DND-41 (cell line): ENCODE results near the gene CARMIL3.
"Not testable (repeated sequence)": the region's sequence is repeated elsewhere in the genome, so short reads cannot be mapped to it uniquely, and the experiment has no call there.

Experiments
- ATAC-seq: fragments of 200-7000 bp; cut with Tn5 transposase; 3 replicates; pipeline ENCODE4 v1.9.1; 2021; ENCODE audit warnings: low read depth; ENCODE audit not compliant: insufficient read depth
- DNase-seq: peaks from one replicate; pipeline ENCODE4 v3.0.0-alpha.2; 2020
- H2AFZ ChIP-seq: 2 replicates; pipeline ENCODE4 v1.6.0; 2012; ENCODE audit warnings: low read depth, low read length
- H3K27ac ChIP-seq: 2 replicates; pipeline ENCODE4 v1.5.1; 2012; ENCODE audit warnings: low read length, inconsistent platforms
- H3K27me3 ChIP-seq: fragments of 200-600 bp; sonication (generic); 2 replicates; pipeline ENCODE4 v1.6.0; 2012; ENCODE audit warnings: low read length, mild to moderate bottlenecking, inconsistent platforms; ENCODE audit not compliant: insufficient read depth, poor library complexity
- H3K36me3 ChIP-seq: 2 replicates; pipeline ENCODE4 v1.5.1; 2012; ENCODE audit warnings: low read length, inconsistent platforms; ENCODE audit not compliant: insufficient read depth
- H3K4me1 ChIP-seq: 2 replicates; pipeline ENCODE4 v1.5.1; 2012; ENCODE audit warnings: mild to moderate bottlenecking, low read length; ENCODE audit not compliant: insufficient read depth
- H3K4me2 ChIP-seq: 2 replicates; pipeline ENCODE4 v1.6.0; 2012; ENCODE audit warnings: mild to moderate bottlenecking, moderate library complexity, low read length, inconsistent platforms; ENCODE audit not compliant: insufficient read depth
- H3K4me3 ChIP-seq, 2 experiments: fragments of 200-600 bp in 1 of 2; shearing (Covaris generic) in 1 of 2; 2 replicates each; pipeline ENCODE4 v1.5.1; 2012 to 2016; ENCODE audit warnings: inconsistent platforms in 2 of 2, low read length in 2 of 2, mild to moderate bottlenecking in 2 of 2, low read depth in 1 of 2, moderate library complexity in 1 of 2
- H3K79me2 ChIP-seq: 2 replicates; pipeline ENCODE4 v1.6.0; 2012; ENCODE audit warnings: low read length, inconsistent platforms; ENCODE audit not compliant: insufficient read depth
- H3K9ac ChIP-seq: 2 replicates; pipeline ENCODE4 v1.6.0; 2012; ENCODE audit warnings: low read depth, mild to moderate bottlenecking, inconsistent platforms, low read length, moderate library complexity
- H3K9me3 ChIP-seq: 2 replicates; pipeline ENCODE4 v1.5.1; 2012; ENCODE audit warnings: low read length, moderate library complexity, mild to moderate bottlenecking, inconsistent platforms; ENCODE audit not compliant: insufficient read depth, severe bottlenecking
- H4K20me1 ChIP-seq: 2 replicates; pipeline ENCODE4 v1.6.0; 2012; ENCODE audit warnings: low read length; ENCODE audit not compliant: insufficient read depth
- EZH2 ChIP-seq: IDR thresholded peaks from 3 replicates; pipeline ENCODE4 v1.6.1; 2012; ENCODE audit warnings: borderline replicate concordance, low read depth, mild to moderate bottlenecking, moderate library complexity, low read length, inconsistent platforms; ENCODE audit not compliant: severe bottlenecking
- TF ChIP-seq, protein P1 (sequence below): IDR thresholded peaks from 2 replicates; pipeline ENCODE4 v1.5.1; 2012; ENCODE audit warnings: borderline replicate concordance, low read length, moderate library complexity, mild to moderate bottlenecking; ENCODE audit not compliant: poor library complexity, severe bottlenecking; ENCODE audit errors: extremely low read depth

The CARMIL3 gene

DNA sequence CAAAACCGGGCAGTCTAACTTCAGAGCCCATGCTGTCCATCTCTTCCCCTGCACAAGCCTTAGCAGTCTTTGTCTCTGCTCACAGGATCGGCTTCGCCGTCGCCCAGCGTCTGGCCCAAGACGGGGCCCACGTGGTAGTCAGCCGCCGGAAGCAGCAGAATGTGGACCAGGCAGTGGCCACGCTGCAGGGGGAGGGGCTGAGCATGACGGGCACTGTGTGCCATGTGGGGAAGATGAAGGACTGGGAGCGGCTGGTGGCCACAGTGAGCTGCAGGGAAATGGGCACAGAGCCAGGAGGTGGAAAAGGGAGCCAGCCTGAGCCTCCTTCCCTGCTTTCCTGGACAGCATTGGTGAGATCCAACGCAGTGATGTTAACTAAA, 14.2 kb upstream of the CARMIL3 start:
- ATAC-seq: no peak

DNA sequence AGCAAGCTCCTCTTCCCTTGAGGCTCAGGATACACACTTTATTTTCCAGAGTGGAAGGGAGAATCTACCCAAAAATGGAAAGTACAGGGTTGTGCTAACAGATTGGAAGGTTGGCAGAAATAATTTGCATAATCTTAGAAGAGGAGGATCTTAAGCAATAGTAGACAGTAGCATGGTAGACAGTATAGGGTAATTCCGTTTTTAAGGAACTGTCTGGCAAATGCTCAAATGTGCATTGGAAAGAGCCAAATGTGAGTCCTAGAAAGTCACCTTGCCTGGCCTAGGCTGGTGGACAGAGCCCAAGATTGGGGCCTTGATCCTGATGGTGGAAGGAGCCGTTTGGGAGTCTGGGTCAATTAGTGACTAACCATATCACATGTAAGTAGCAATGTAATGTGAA, 13.1 kb upstream of the CARMIL3 start:
- no peaks in the 10 kb centered on the region for H3K9me3 ChIP-seq
- H4K20me1 ChIP-seq: no peaks in the 10 kb centered on the region
- H2AFZ ChIP-seq: no peak overlapping the region
- H3K4me2 ChIP-seq: no peak overlapping the region
- H3K79me2 ChIP-seq: no peaks in the 10 kb centered on the region
- TF ChIP-seq, protein P1, sequence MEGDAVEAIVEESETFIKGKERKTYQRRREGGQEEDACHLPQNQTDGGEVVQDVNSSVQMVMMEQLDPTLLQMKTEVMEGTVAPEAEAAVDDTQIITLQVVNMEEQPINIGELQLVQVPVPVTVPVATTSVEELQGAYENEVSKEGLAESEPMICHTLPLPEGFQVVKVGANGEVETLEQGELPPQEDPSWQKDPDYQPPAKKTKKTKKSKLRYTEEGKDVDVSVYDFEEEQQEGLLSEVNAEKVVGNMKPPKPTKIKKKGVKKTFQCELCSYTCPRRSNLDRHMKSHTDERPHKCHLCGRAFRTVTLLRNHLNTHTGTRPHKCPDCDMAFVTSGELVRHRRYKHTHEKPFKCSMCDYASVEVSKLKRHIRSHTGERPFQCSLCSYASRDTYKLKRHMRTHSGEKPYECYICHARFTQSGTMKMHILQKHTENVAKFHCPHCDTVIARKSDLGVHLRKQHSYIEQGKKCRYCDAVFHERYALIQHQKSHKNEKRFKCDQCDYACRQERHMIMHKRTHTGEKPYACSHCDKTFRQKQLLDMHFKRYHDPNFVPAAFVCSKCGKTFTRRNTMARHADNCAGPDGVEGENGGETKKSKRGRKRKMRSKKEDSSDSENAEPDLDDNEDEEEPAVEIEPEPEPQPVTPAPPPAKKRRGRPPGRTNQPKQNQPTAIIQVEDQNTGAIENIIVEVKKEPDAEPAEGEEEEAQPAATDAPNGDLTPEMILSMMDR: no peak
- no peak overlapping the region for H3K27ac ChIP-seq
- H3K4me1 ChIP-seq: peaks cover 21% of the 10 kb centered on the region
- H3K36me3 ChIP-seq: no peaks in the 10 kb centered on the region
- ATAC-seq (no peak), DNase-seq (no peak)
- H3K9ac ChIP-seq: no peak overlapping the region
- no peaks in the 10 kb centered on the region for H3K27me3 ChIP-seq
- H3K4me3 ChIP-seq: no peak overlapping the region

More for the DNA sequence above, 14.2 kb upstream of the CARMIL3 start:
- no peak for DNase-seq
- H3K9me3 ChIP-seq: peaks cover 2% of the 10 kb centered on the region
- H3K4me1 ChIP-seq: peaks cover 21% of the 10 kb centered on the region
- no peak overlapping the region for H3K4me3 ChIP-seq
- H3K4me2 ChIP-seq: no peak overlapping the region
- H2AFZ ChIP-seq: no peak overlapping the region
- no peaks in the 10 kb centered on the region for H3K27me3 ChIP-seq
- H3K36me3 ChIP-seq: no peaks in the 10 kb centered on the region
- no peak overlapping the region for H3K27ac ChIP-seq
- no peaks in the 10 kb centered on the region for H3K79me2 ChIP-seq
- no peak overlapping the region for H3K9ac ChIP-seq
- H4K20me1 ChIP-seq: no peaks in the 10 kb centered on the region
- TF ChIP-seq, protein P1: no peak
- TF ChIP-seq EZH2: no peak

DNA sequence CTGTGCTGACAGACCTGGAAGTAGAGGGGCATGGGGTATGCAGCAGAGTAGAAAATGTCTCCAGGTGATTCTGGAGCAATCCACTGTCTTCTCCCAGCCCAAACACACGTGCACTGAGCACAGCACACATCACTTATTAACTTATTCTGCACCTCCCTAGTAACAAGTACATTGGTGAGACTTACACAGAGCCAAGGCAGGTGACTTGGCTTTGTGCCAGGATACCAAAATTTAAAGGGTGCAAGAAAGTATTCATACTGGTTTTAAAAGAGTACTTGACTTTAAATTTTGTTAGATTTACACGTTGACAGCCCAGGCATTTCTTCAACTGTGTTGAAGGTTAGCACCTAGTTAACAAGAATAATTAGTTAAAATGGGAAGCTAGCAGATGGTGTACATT, 11.1 kb upstream of the CARMIL3 start:
- H2AFZ ChIP-seq: no peak overlapping the region
- H3K4me2 ChIP-seq: no peak overlapping the region
- H3K9ac ChIP-seq: no peak overlapping the region
- no peaks in the 10 kb centered on the region for H3K36me3 ChIP-seq
- H3K79me2 ChIP-seq: no peaks in the 10 kb centered on the region
- ATAC-seq (no peak), DNase-seq (no peak)
- TF ChIP-seq EZH2: no peak
- TF ChIP-seq, protein P1: no peak
- no peak overlapping the region for H3K4me3 ChIP-seq
- no peaks in the 10 kb centered on the region for H3K9me3 ChIP-seq
- no peaks in the 10 kb centered on the region for H3K27me3 ChIP-seq
- H3K4me1 ChIP-seq: peaks cover 14% of the 10 kb centered on the region
- no peak overlapping the region for H3K27ac ChIP-seq
- H4K20me1 ChIP-seq: no peaks in the 10 kb centered on the region

DNA sequence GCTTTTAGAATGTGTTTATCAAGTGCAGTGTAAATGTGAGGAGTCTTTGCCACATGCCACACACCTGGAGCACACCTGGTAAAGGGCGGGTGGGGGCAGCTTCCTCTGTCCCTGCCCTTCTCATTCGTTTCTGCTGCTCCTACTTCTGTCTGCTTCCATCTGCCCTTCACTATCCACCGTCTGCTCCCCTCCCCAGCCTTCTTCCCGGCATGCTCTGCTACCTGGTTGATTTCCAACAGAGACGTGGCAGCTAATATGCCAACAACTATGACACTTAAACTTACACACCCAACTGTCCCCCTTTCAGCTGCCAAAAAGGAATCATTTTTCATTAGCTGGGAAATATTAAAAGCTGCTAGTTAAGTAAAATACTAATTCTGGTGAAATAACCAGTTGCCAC, 9.1 kb upstream of the CARMIL3 start:
- Histone ChIP-seq H3K79me2 (no peaks in the 10 kb centered on the region), H4K20me1 (no peaks in the 10 kb centered on the region), H2AFZ (no peak overlapping the region), H3K36me3 (no peaks in the 10 kb centered on the region), H3K4me3 (no peak overlapping the region), H3K9me3 (no peaks in the 10 kb centered on the region), H3K27ac (no peak overlapping the region), H3K4me2 (no peak overlapping the region), H3K4me1 (no peaks in the 10 kb centered on the region; the same call in 1 of the 2 replicates), H3K27me3 (no peaks in the 10 kb centered on the region), H3K9ac (no peak overlapping the region)
- DNase-seq (no peak), ATAC-seq (no peak)
- TF ChIP-seq, protein P1: no peak
- TF ChIP-seq EZH2: no peak

DNA sequence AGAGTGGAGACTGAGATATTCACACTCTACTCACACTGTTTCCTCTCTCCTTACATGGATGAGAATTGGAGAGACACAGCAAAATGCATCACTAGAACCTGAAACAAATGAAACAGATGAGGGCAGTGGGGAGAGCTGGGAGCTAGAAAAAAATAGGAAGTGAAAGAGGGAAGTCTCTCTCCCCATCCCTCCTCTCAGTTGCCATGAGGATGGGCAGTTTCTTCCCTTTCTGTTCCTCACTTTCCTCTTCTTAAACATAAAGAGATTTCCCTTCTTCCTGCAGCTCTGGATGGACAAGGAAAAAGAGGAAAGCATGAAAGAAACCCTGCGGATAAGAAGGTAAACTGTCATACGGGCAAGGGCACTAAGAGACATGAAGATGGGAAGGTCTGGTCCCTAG, 2.8 kb upstream of the CARMIL3 start:
- not testable (repeated sequence) for H3K4me2 ChIP-seq, DNase-seq, ATAC-seq, H3K79me2 ChIP-seq, H3K36me3 ChIP-seq, H3K9ac ChIP-seq, H2AFZ ChIP-seq, H4K20me1 ChIP-seq, H3K9me3 ChIP-seq, H3K27me3 ChIP-seq, H3K4me3 ChIP-seq, H3K27ac ChIP-seq
- peaks cover 26% of the 10 kb centered on the region for H3K4me1 ChIP-seq
